ENCODE measurements around the gene PANX1. TPM values are rescaled to one million over a fixed set of nuclear protein-coding genes. Genes with fewer than 3 reads are reported as not detected.

PANX1 gene
- total RNA-seq, 1 donor = 39.0 TPM

- no peak for DNase-seq (ENCODE audit: low read depth)
These were observed 28.4 kb upstream of the PANX1 start for GRCh38 chr11:94100253-94100652.

GRCh38 chr11:94103471-94103870 is 25.2 kb upstream of the PANX1 start:
- TF ChIP-seq CTCF (IDR thresholded peaks at IDR 0.05; ENCODE audit: insufficient read depth, low read length) = no peak
- no peak for DNase-seq (ENCODE audit: low read depth)
- no peak overlapping the region for H3K4me3 ChIP-seq (ENCODE audit: low read depth, low read length)

More at GRCh38 chr11:94100253-94100652, 28.4 kb upstream of the PANX1 start:
- no peak for TF ChIP-seq CTCF (IDR thresholded peaks at IDR 0.05; ENCODE audit: insufficient read depth, low read length)
- H3K4me3 ChIP-seq (ENCODE audit: low read depth, low read length) = no peak overlapping the region

GRCh38 chr11:94104734-94105133 is 23.9 kb upstream of the PANX1 start:
- H3K4me3 ChIP-seq (ENCODE audit: low read depth, low read length) = no peak overlapping the region
- DNase-seq (ENCODE audit: low read depth) = no peak
- no peak for TF ChIP-seq CTCF (IDR thresholded peaks at IDR 0.05; ENCODE audit: insufficient read depth, low read length)

GRCh38 chr11:94106716-94107115 is 21.9 kb upstream of the PANX1 start:
- peak; percentile 16 for DNase-seq (ENCODE audit: low read depth)
- no peak overlapping the region for H3K4me3 ChIP-seq (ENCODE audit: low read depth, low read length)
- no peak for TF ChIP-seq CTCF (IDR thresholded peaks at IDR 0.05; ENCODE audit: insufficient read depth, low read length)

GRCh38 chr11:94107363-94107762 is 21.3 kb upstream of the PANX1 start:
- H3K4me3 ChIP-seq (ENCODE audit: low read depth, low read length) = no peak overlapping the region
- no peak for DNase-seq (ENCODE audit: low read depth)
- peak; percentile 13 for TF ChIP-seq CTCF (IDR thresholded peaks at IDR 0.05; ENCODE audit: insufficient read depth, low read length)

- H3K4me3 ChIP-seq (ENCODE audit: low read depth, low read length) = no peak overlapping the region
- no peak for TF ChIP-seq CTCF (IDR thresholded peaks at IDR 0.05; ENCODE audit: insufficient read depth, low read length)
- no peak for DNase-seq (ENCODE audit: low read depth)
These were observed 17.4 kb upstream of the PANX1 start for GRCh38 chr11:94111241-94111640.

- no peak overlapping the region for H3K4me3 ChIP-seq (ENCODE audit: low read depth, low read length)
- DNase-seq (ENCODE audit: low read depth) = peak; percentile 59
- TF ChIP-seq CTCF (IDR thresholded peaks at IDR 0.05; ENCODE audit: insufficient read depth, low read length) = no peak
These were observed 17.0 kb upstream of the PANX1 start for GRCh38 chr11:94111660-94112059.

Data from fibroblast of the aortic adventitia (primary cell).